Type B pancreatic cell (in vitro differentiated cells): Measurements from ENCODE around the gene SBNO2. TPM values are rescaled to one million over a fixed set of nuclear protein-coding genes. Genes with fewer than 3 reads are reported as not detected.

Experiments used
- DNase-seq: peaks from one replicate; pipeline ENCODE4 v3.0.0; 2021; ENCODE audit warnings: mixed read lengths; ENCODE audit not compliant: unreplicated experiment; ENCODE audit errors: extremely low spot score
- H3K27ac Mint-ChIP-seq: 2 replicates; pipeline ENCODE4 v1.8.0; 2021; ENCODE audit warnings: mild to moderate bottlenecking, mixed read lengths
- H3K27me3 Mint-ChIP-seq: 2 replicates; pipeline ENCODE4 v1.8.0; 2021; ENCODE audit warnings: mixed read lengths
- H3K36me3 Mint-ChIP-seq: 2 replicates; pipeline ENCODE4 v1.8.0; 2021; ENCODE audit warnings: mixed read lengths
- H3K4me1 Mint-ChIP-seq: one replicate; pipeline ENCODE4 v1.8.0; 2021; ENCODE audit warnings: mixed read lengths; ENCODE audit not compliant: unreplicated experiment
- H3K4me3 Mint-ChIP-seq: 2 replicates; pipeline ENCODE4 v1.8.0; 2021; ENCODE audit warnings: mild to moderate bottlenecking, mixed read lengths
- H3K9me3 Mint-ChIP-seq: 2 replicates; pipeline ENCODE4 v1.8.0; 2021; ENCODE audit warnings: mixed read lengths
- CTCF ChIP-seq: fragments of 200-600 bp; sonication (generic); conservative IDR thresholded peaks from 2 replicates; pipeline ENCODE4 v1.5.0; 2021; ENCODE audit warnings: antibody characterized with exemption, mild to moderate bottlenecking
- total RNA-seq: library from RNA; stranded (reverse); gene quantifications from 2 replicates; pipeline ENCODE4 v1.2.1, GENCODE V29; 2021; ENCODE audit warnings: low replicate concordance

SBNO2 gene
- total RNA-seq, 1 donor from 2014 or later: 45.5 TPM

- peak; percentile 75 for TF ChIP-seq CTCF
- Mint-ChIP-seq H3K9me3 (no peaks in the 10 kb centered on the region), H3K36me3 (no peaks in the 10 kb centered on the region), H3K27me3 (no peaks in the 10 kb centered on the region), H3K27ac (no peak overlapping the region), H3K4me1 (no peaks in the 10 kb centered on the region), H3K4me3 (no peak overlapping the region)
- no peak for DNase-seq
These were observed 47.2 kb upstream of the SBNO2 start for GRCh38 chr19:1220976-1221903.

- Mint-ChIP-seq H3K4me3 (no peak overlapping the region), H3K9me3 (no peaks in the 10 kb centered on the region), H3K4me1 (no peaks in the 10 kb centered on the region), H3K27ac (no peak overlapping the region), H3K36me3 (no peaks in the 10 kb centered on the region), H3K27me3 (no peaks in the 10 kb centered on the region)
- TF ChIP-seq CTCF: peak; percentile 20
- DNase-seq: no peak
These were observed 46.4 kb upstream of the SBNO2 start for GRCh38 chr19:1220477-1220930.

GRCh38 chr19:1219786-1220476, 45.9 kb upstream of the SBNO2 start:
- no peaks in the 10 kb centered on the region for H3K4me1 Mint-ChIP-seq
- H3K9me3 Mint-ChIP-seq: no peaks in the 10 kb centered on the region
- no peaks in the 10 kb centered on the region for H3K36me3 Mint-ChIP-seq
- DNase-seq: no peak
- no peak overlapping the region for H3K27ac Mint-ChIP-seq
- no peaks in the 10 kb centered on the region for H3K27me3 Mint-ChIP-seq
- TF ChIP-seq CTCF: no peak
- H3K4me3 Mint-ChIP-seq: no peak overlapping the region

- TF ChIP-seq CTCF: no peak
- H3K4me1 Mint-ChIP-seq: peaks cover 4% of the 10 kb centered on the region
- no peak for DNase-seq
- H3K27me3 Mint-ChIP-seq: no peaks in the 10 kb centered on the region
- H3K4me3 Mint-ChIP-seq: no peak overlapping the region
- no peaks in the 10 kb centered on the region for H3K36me3 Mint-ChIP-seq
- no peak overlapping the region for H3K27ac Mint-ChIP-seq
- H3K9me3 Mint-ChIP-seq: no peaks in the 10 kb centered on the region
These were observed 44.9 kb upstream of the SBNO2 start for GRCh38 chr19:1218751-1219567.

GRCh38 chr19:1217366-1217765, 43.3 kb upstream of the SBNO2 start:
- no peak overlapping the region for H3K4me3 Mint-ChIP-seq
- no peaks in the 10 kb centered on the region for H3K27me3 Mint-ChIP-seq
- H3K4me1 Mint-ChIP-seq: peaks cover 11% of the 10 kb centered on the region
- H3K9me3 Mint-ChIP-seq: no peaks in the 10 kb centered on the region
- no peak overlapping the region for H3K27ac Mint-ChIP-seq
- peaks cover 5% of the 10 kb centered on the region for H3K36me3 Mint-ChIP-seq
- no peak for DNase-seq
- TF ChIP-seq CTCF: no peak
